ENCODE measurements around the gene ZDHHC3. TPM values are rescaled to one million over a fixed set of nuclear protein-coding genes. Genes with fewer than 3 reads are reported as not detected.

The ZDHHC3 gene
- total RNA-seq, 4 donors from 2014 or later = 98.4 to 139 (median 117) TPM

DNA sequence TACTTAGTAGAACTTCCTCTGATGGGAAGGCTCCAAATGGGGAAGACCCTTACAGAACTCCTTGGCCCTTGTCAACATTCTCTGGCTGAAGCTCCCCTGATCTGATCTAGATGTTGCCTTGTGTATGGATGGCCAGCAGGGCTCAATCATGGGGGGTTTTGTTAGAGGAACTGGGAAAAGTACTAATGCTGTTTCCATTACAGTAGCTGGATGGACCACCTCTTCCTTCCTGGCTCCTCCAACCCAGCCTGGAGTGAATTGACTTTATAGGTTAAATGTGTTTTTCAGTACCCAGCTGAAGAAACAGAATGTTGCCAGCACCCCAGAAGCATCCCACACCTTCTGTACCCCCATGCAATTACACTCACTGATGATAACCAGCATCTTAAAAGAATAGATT is 27.4 kb upstream of the ZDHHC3 start:
- no peak overlapping the region for H3K4me3 ChIP-seq
- no peaks in the 10 kb centered on the region for H3K9me3 ChIP-seq
- H3K27ac ChIP-seq = peak overlapping the region in 1 of 4 donors; percentile 8
- no peaks in the 10 kb centered on the region for H3K4me1 ChIP-seq
- TF ChIP-seq POLR2A (IDR thresholded peaks at IDR 0.05) = no peak
- TF ChIP-seq, protein P1, sequence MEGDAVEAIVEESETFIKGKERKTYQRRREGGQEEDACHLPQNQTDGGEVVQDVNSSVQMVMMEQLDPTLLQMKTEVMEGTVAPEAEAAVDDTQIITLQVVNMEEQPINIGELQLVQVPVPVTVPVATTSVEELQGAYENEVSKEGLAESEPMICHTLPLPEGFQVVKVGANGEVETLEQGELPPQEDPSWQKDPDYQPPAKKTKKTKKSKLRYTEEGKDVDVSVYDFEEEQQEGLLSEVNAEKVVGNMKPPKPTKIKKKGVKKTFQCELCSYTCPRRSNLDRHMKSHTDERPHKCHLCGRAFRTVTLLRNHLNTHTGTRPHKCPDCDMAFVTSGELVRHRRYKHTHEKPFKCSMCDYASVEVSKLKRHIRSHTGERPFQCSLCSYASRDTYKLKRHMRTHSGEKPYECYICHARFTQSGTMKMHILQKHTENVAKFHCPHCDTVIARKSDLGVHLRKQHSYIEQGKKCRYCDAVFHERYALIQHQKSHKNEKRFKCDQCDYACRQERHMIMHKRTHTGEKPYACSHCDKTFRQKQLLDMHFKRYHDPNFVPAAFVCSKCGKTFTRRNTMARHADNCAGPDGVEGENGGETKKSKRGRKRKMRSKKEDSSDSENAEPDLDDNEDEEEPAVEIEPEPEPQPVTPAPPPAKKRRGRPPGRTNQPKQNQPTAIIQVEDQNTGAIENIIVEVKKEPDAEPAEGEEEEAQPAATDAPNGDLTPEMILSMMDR (IDR thresholded peaks at IDR 0.05) = no peak
- TF ChIP-seq EP300 (IDR thresholded peaks at IDR 0.05) = no peak
- H3K27me3 ChIP-seq = no peaks in the 10 kb centered on the region
- DNase-seq (ENCODE audit: low spot score in 2 of 2) = no peak
- peaks cover 0 to 93% (median 7%) of the 10 kb centered on the region in 3 donors for H3K36me3 ChIP-seq

DNA sequence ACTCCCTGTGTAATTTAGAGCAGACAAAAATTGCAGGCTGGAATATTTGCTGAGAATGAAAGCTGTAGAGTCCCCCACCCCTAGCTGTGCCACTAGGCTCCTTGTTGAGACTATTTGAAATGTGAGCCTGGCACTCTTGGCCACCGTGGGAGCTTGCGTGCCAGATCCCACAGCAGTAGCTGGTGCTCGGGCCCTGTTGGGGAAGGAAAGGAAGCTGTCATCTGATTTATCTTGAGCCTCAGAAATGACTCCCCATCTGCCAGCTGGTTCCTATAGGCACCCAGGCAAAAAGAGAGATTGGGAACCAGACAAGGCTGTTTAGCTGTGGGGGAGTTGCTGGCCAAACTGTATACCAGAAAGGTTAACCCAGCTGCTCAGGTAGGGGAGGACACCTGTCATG is 26.7 kb upstream of the ZDHHC3 start:
- 87 to 91% methylated on average over 3 of the region's 3 CpGs for WGBS, 2 donors
- Histone ChIP-seq H3K9me3 (no peaks in the 10 kb centered on the region), H3K4me1 (no peaks in the 10 kb centered on the region), H3K27me3 (no peaks in the 10 kb centered on the region), H3K27ac (peak overlapping the region in 1 of 4 donors; percentile 8), H3K4me3 (no peak overlapping the region), H3K36me3 (peaks cover 0 to 95% (median 7%) of the 10 kb centered on the region in 3 donors)
- TF ChIP-seq, protein P1 (IDR thresholded peaks at IDR 0.05) = no peak
- TF ChIP-seq EP300 (IDR thresholded peaks at IDR 0.05) (no peak), POLR2A (IDR thresholded peaks at IDR 0.05) (no peak)
- no peak for DNase-seq (ENCODE audit: low spot score in 2 of 2)

DNA sequence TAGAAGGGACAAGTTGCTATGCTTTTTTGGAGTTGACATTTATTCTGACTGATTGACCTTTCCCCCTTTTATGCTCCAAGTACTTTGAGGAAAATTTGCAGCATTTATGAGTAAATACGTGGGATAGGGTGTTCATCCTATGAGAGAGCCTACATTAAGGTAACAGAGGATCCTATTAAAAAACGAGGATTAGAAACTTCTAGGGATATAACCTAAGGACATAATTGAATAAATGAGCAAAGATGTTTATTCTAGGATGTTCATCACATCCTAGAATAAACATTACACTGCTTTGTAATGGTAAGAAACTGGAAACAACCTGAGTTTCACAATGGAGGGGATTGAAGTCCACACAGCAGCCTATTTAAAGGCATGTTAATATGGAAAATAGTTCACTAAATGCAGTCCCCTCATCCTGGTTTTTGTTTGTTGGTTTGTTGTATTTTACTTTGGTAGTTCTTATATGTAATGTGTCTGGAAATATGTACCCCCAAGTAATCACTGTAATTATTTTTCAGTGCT is 26.2 kb upstream of the ZDHHC3 start:
- no peaks in the 10 kb centered on the region for H3K27me3 ChIP-seq
- peaks cover 0 to 95% (median 7%) of the 10 kb centered on the region in 3 donors for H3K36me3 ChIP-seq
- H3K27ac ChIP-seq = no peak overlapping the region
- H3K9me3 ChIP-seq = no peaks in the 10 kb centered on the region
- no peak overlapping the region for H3K4me3 ChIP-seq
- no peaks in the 10 kb centered on the region for H3K4me1 ChIP-seq
- 76 to 79% methylated on average over 2 of the region's 2 CpGs for WGBS, 2 donors
- TF ChIP-seq POLR2A (IDR thresholded peaks at IDR 0.05) = no peak
- no peak for TF ChIP-seq EP300 (IDR thresholded peaks at IDR 0.05)
- DNase-seq (ENCODE audit: low spot score in 2 of 2) = no peak

DNA sequence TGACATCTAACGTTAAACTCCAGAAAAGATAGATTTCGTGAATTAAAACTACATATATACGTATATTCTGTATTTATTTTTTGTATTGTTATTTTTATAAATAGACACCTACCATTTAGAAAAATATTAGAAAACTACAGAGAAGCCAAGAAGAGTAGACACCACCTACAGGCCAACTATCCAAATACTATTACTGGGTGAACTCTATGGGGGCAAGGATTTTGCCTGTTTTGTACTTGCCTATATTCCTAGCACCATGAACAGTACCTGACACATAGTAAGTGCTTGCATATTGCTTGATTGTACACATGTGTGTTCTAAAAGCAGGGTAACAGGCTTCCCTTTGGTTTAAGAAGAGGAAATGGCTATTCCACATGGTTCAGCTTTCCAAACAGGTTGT is 25.8 kb upstream of the ZDHHC3 start:
- Histone ChIP-seq H3K27me3 (no peaks in the 10 kb centered on the region), H3K9me3 (no peaks in the 10 kb centered on the region), H3K4me3 (no peak overlapping the region), H3K27ac (no peak overlapping the region), H3K36me3 (peaks cover 0 to 95% (median 7%) of the 10 kb centered on the region in 3 donors), H3K4me1 (no peaks in the 10 kb centered on the region)
- 93 to 97% methylated on average over 3 of the region's 3 CpGs for WGBS, 2 donors
- TF ChIP-seq, protein P1 (IDR thresholded peaks at IDR 0.05) = no peak
- TF ChIP-seq POLR2A (IDR thresholded peaks at IDR 0.05) (no peak), EP300 (IDR thresholded peaks at IDR 0.05) (no peak)
- DNase-seq (ENCODE audit: low spot score in 2 of 2) = no peak

DNA sequence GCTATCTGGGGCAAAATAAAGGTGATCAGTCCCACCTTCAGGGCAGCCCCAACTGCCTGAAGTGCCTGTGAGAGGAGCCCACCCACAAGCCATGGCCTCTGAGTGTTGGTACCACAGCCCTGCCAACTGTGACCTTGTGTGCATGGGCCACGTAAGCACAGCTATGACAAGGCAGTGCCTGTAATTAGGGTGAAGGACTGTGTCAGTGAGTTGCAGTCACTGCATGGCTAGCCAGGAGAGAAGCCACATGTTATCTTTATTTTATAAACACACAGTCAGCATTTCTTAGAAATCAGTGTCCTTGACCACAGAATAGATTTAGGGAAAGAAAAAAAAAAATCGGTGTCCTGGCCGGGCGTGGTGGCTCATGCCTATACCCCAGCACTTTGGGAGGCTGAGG is 24.8 kb upstream of the ZDHHC3 start:
- Histone ChIP-seq H3K4me3 (no peak overlapping the region), H3K27ac (no peak overlapping the region), H3K4me1 (peaks cover 0 to 7% (median 3%) of the 10 kb centered on the region in 4 donors), H3K36me3 (peaks cover 0 to 92% (median 7%) of the 10 kb centered on the region in 3 donors), H3K9me3 (no peaks in the 10 kb centered on the region), H3K27me3 (no peaks in the 10 kb centered on the region)
- TF ChIP-seq, protein P1 (IDR thresholded peaks at IDR 0.05) = no peak
- TF ChIP-seq POLR2A (IDR thresholded peaks at IDR 0.05) (no peak), EP300 (IDR thresholded peaks at IDR 0.05) (no peak)
- WGBS, 2 donors = 92 to 100% methylated on average over 4 of the region's 4 CpGs
- no peak for DNase-seq (ENCODE audit: low spot score in 2 of 2)

Measured in tibial nerve (tissue), 4 donors.